Measurements from ENCODE around the gene PKNOX2.

DNA sequence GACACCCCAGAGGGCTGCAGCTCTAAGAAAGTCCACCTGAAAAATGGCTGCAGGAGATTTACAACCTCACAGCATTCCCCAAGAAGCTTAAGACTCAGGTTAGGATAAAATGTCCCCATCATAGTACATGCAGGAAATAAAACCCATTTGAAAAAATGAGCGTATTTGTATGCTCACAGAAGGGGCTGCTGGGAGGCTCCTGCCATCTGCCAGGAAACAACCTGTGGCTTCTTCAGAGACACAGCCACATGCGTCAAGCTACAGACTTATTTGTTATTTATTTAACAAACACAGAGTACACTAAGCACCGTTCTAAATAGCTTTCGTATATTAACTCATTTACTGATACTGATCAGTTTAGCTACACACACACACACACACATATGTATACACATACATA is 258.1 kb downstream of the PKNOX2 start:
- TF ChIP-seq POLR2A (IDR thresholded peaks at IDR 0.05) (no peak), POLR2AphosphoS5 (IDR thresholded peaks at IDR 0.05) (no peak), EP300 (IDR thresholded peaks at IDR 0.05) (no peak)
- TF ChIP-seq, protein P1, sequence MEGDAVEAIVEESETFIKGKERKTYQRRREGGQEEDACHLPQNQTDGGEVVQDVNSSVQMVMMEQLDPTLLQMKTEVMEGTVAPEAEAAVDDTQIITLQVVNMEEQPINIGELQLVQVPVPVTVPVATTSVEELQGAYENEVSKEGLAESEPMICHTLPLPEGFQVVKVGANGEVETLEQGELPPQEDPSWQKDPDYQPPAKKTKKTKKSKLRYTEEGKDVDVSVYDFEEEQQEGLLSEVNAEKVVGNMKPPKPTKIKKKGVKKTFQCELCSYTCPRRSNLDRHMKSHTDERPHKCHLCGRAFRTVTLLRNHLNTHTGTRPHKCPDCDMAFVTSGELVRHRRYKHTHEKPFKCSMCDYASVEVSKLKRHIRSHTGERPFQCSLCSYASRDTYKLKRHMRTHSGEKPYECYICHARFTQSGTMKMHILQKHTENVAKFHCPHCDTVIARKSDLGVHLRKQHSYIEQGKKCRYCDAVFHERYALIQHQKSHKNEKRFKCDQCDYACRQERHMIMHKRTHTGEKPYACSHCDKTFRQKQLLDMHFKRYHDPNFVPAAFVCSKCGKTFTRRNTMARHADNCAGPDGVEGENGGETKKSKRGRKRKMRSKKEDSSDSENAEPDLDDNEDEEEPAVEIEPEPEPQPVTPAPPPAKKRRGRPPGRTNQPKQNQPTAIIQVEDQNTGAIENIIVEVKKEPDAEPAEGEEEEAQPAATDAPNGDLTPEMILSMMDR (IDR thresholded peaks at IDR 0.05), result no peak

Measured in suprapubic skin (tissue), 4 donors.